Breast epithelium (tissue), 3 donors: ENCODE measurements around the gene LDLRAP1.

Source experiments
- CTCF ChIP-seq, 3 donors: fragments of 450-650 bp; IDR thresholded peaks; one replicate each; pipeline ENCODE4 v1.5.1; 2016 to 2017; ENCODE audit warnings: antibody characterized with exemption in 3 of 3, mild to moderate bottlenecking in 3 of 3, moderate library complexity in 3 of 3
- POLR2A ChIP-seq: fragments of 450-650 bp; IDR thresholded peaks from one replicate; pipeline ENCODE4 v1.6.1; 2016; ENCODE audit warnings: antibody characterized with exemption, mild to moderate bottlenecking, moderate library complexity
- POLR2AphosphoS5 ChIP-seq, 3 donors: sonication (generic); formaldehyde crosslinking; IDR thresholded peaks; one replicate each; pipeline ENCODE4 v1.6.1; 2017; ENCODE audit warnings: antibody characterized with exemption in 3 of 3

- TF ChIP-seq CTCF (IDR thresholded peaks at IDR 0.05) (no peak), POLR2AphosphoS5 (IDR thresholded peaks at IDR 0.05) (peak; percentile 16 to 65 (median 44)), POLR2A (no peak)
Measured at GRCh38 chr1:25543425-25544242, at the start of gene LDLRAP1.
